Measurements from ENCODE around the gene GALNT10. TPM values are rescaled to one million over a fixed set of nuclear protein-coding genes. Genes with fewer than 3 reads are reported as not detected.

The GALNT10 gene
- total RNA-seq, 1 experiment from 2014 or later, result 68.2 TPM

DNA sequence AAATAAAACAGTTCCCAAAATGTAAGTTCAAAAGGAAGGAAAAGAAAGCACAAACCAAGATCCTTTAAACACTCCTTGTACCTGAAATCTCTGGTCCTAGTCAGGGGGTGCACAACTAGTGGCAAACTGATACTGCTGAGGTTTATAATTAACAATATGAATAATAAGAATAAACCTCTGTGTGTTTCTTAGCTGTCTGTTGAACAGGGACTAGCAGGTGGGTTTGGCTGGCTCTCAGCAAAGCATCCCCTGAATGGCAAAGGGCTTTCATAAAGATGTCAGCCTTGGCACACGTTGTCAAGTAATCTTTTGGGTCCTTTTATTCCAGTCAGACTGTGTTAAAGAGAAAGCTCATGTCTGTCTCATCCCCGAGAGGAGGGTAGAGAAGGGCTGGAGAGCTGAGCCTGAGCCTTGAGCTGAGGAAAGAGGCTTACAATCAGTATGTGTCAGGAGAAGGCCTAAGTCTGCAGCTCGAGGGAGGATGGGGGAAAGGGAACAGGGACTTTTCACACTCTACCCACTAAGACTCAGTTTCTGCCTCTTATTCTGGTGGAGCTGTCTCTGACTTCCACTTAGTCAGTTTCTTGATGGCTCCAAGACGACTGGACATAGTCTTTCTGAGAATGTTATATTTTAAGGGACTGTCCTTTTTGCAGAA is 123.0 kb downstream of the GALNT10 start:
- H3K9me3 Mint-ChIP-seq (ENCODE audit: low read depth, unreplicated experiment), result no peaks in the 10 kb centered on the region

DNA sequence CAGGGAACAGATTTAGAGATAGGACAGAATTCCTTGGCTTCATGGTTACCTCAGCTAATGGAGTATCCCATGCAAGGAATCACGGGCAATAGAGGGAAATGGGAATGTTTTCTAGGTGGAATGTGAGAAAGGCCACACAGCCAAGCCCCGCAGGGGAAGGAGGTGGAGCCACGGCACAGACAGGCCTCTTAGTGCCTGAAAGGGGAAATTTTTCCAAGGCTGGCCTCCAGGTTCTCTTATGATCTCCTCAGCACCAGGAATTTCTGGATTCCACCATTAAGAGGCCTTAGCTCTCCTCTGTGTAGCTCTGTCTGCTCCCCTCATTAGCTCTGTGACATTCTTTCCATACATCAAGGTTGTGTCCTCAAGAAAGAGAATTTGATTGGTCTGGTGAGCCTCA is 124.7 kb downstream of the GALNT10 start:
- H3K27ac Mint-ChIP-seq (ENCODE audit: unreplicated experiment), result no peak overlapping the region
- peaks cover 18% of the 10 kb centered on the region for H3K4me1 Mint-ChIP-seq (ENCODE audit: low read depth, unreplicated experiment)
- BruUV-seq (replicated peaks), result no TSS peak
- no peak overlapping the region for H3K4me3 Mint-ChIP-seq (ENCODE audit: low read depth, unreplicated experiment)
- no peaks in the 10 kb centered on the region for H3K36me3 Mint-ChIP-seq (ENCODE audit: insufficient read depth, unreplicated experiment)
- TF ChIP-seq, protein P1, sequence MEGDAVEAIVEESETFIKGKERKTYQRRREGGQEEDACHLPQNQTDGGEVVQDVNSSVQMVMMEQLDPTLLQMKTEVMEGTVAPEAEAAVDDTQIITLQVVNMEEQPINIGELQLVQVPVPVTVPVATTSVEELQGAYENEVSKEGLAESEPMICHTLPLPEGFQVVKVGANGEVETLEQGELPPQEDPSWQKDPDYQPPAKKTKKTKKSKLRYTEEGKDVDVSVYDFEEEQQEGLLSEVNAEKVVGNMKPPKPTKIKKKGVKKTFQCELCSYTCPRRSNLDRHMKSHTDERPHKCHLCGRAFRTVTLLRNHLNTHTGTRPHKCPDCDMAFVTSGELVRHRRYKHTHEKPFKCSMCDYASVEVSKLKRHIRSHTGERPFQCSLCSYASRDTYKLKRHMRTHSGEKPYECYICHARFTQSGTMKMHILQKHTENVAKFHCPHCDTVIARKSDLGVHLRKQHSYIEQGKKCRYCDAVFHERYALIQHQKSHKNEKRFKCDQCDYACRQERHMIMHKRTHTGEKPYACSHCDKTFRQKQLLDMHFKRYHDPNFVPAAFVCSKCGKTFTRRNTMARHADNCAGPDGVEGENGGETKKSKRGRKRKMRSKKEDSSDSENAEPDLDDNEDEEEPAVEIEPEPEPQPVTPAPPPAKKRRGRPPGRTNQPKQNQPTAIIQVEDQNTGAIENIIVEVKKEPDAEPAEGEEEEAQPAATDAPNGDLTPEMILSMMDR (IDR thresholded peaks at IDR 0.05; ENCODE audit: unreplicated experiment), result no peak
- CTCF ChIA-PET, result no interaction called here
- H3K27me3 Mint-ChIP-seq (ENCODE audit: unreplicated experiment), result no peaks in the 10 kb centered on the region
- no peak for DNase-seq
- H3K9me3 Mint-ChIP-seq (ENCODE audit: low read depth, unreplicated experiment), result no peaks in the 10 kb centered on the region
- intact Hi-C loops (cut with micrococcal nuclease; ENCODE audit: unreplicated experiment), result no loop called here

More for the DNA sequence above, 123.0 kb downstream of the GALNT10 start:
- no peak overlapping the region for H3K4me3 Mint-ChIP-seq (ENCODE audit: low read depth, unreplicated experiment)
- no peaks in the 10 kb centered on the region for H3K36me3 Mint-ChIP-seq (ENCODE audit: insufficient read depth, unreplicated experiment)
- H3K27ac Mint-ChIP-seq (ENCODE audit: unreplicated experiment), result no peak overlapping the region
- TF ChIP-seq, protein P1 (IDR thresholded peaks at IDR 0.05; ENCODE audit: unreplicated experiment), result no peak
- BruUV-seq (replicated peaks), result no TSS peak
- H3K27me3 Mint-ChIP-seq (ENCODE audit: unreplicated experiment), result no peaks in the 10 kb centered on the region
- DNase-seq, result no peak
- H3K4me1 Mint-ChIP-seq (ENCODE audit: low read depth, unreplicated experiment), result peaks cover 34% of the 10 kb centered on the region
- CTCF ChIA-PET, result interaction anchor here (0.7 to 1.6 kb wide), 3 partner anchors 11 to 152 kb away, joined by 3 to 4 read pairs (median 3); no protein-coding TSS in a partner anchor
- intact Hi-C loops (cut with micrococcal nuclease; ENCODE audit: unreplicated experiment), result loop anchor here (2.0 kb wide), 1 partner anchor 25 kb away; no protein-coding TSS in a partner anchor

DNA sequence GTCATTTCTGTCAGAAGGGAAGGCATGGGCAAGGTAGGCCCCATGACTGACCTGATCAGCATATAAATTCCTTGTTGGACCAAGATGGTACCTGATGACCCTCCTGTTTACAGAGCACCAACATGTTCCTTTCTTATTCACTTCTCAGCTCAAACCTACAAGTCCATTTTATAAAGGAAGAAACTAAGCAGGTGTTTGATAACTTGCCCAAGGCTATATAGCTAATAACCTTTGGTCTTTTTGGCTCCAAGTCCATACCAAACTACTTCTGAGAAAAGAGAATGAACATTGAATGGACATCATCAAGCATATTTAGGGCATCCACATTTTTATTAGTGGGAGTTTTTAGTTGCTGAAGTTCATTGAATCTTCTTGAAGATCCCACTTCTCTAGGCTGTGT is 125.2 kb downstream of the GALNT10 start:
- Mint-ChIP-seq H3K27me3 (ENCODE audit: unreplicated experiment) (no peaks in the 10 kb centered on the region), H3K27ac (ENCODE audit: unreplicated experiment) (no peak overlapping the region), H3K4me1 (ENCODE audit: low read depth, unreplicated experiment) (peaks cover 18% of the 10 kb centered on the region), H3K9me3 (ENCODE audit: low read depth, unreplicated experiment) (no peaks in the 10 kb centered on the region), H3K4me3 (ENCODE audit: low read depth, unreplicated experiment) (no peak overlapping the region), H3K36me3 (ENCODE audit: insufficient read depth, unreplicated experiment) (no peaks in the 10 kb centered on the region)
- CTCF ChIA-PET, result no interaction called here
- BruUV-seq (replicated peaks), result no TSS peak
- intact Hi-C loops (cut with micrococcal nuclease; ENCODE audit: unreplicated experiment), result no loop called here
- DNase-seq, result no peak
- TF ChIP-seq, protein P1 (IDR thresholded peaks at IDR 0.05; ENCODE audit: unreplicated experiment), result no peak

DNA sequence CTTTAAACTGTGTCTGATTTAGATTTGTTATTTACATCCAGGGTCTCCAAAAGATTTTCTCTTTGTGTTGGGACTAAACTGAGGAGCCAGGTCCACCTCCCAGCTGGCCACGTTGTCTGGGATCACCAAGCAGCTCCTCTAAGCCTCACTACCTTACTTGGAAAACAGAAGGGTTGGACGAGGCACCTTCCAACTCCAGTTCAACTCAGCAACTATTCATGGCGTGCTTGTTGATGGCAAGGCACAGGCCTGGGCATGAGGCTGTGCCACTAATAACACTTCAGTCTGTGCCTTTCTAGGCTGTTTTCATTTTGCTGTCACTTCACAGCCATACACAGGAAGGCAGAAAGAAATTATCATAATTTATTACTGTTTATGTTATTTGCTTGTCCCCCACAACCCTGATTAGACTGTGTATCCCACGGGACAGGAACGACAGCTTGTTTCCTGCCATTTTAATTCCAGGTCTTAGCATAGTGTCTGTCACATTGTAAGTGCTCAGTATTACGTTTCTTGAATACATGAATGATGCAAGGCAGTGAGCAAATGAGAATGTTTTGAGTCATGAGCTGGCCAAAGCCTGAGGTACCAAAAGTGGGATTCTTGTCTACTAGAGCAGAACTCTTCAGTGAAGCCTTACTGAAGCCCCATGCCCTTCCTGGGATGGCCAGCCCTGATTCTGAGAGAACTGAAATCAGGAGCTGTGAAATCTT is 125.8 kb downstream of the GALNT10 start:
- Mint-ChIP-seq H3K9me3 (ENCODE audit: low read depth, unreplicated experiment) (no peaks in the 10 kb centered on the region), H3K4me1 (ENCODE audit: low read depth, unreplicated experiment) (peaks cover 18% of the 10 kb centered on the region), H3K27me3 (ENCODE audit: unreplicated experiment) (no peaks in the 10 kb centered on the region), H3K4me3 (ENCODE audit: low read depth, unreplicated experiment) (no peak overlapping the region), H3K36me3 (ENCODE audit: insufficient read depth, unreplicated experiment) (no peaks in the 10 kb centered on the region), H3K27ac (ENCODE audit: unreplicated experiment) (no peak overlapping the region)
- intact Hi-C loops (cut with micrococcal nuclease; ENCODE audit: unreplicated experiment), result no loop called here
- BruUV-seq (replicated peaks), result no TSS peak
- CTCF ChIA-PET, result no interaction called here
- TF ChIP-seq, protein P1 (IDR thresholded peaks at IDR 0.05; ENCODE audit: unreplicated experiment), result no peak
- no peak for DNase-seq
